B cell (primary cell): ENCODE data around the gene UBQLN4.

ENCODE experiments used
- EZH2 ChIP-seq: IDR thresholded peaks from 2 replicates; pipeline ENCODE4 v1.6.1; 2012; ENCODE audit warnings: borderline replicate concordance, low read depth, mild to moderate bottlenecking, moderate library complexity, low read length; ENCODE audit not compliant: insufficient read depth, poor library complexity, severe bottlenecking
- TF ChIP-seq, protein P1 (sequence below): fragments of 200-600 bp; IDR thresholded peaks from one replicate; pipeline ENCODE4 v1.8.0; 2022; ENCODE audit warnings: antibody characterized with exemption, mild to moderate bottlenecking

- TF ChIP-seq, protein P1, sequence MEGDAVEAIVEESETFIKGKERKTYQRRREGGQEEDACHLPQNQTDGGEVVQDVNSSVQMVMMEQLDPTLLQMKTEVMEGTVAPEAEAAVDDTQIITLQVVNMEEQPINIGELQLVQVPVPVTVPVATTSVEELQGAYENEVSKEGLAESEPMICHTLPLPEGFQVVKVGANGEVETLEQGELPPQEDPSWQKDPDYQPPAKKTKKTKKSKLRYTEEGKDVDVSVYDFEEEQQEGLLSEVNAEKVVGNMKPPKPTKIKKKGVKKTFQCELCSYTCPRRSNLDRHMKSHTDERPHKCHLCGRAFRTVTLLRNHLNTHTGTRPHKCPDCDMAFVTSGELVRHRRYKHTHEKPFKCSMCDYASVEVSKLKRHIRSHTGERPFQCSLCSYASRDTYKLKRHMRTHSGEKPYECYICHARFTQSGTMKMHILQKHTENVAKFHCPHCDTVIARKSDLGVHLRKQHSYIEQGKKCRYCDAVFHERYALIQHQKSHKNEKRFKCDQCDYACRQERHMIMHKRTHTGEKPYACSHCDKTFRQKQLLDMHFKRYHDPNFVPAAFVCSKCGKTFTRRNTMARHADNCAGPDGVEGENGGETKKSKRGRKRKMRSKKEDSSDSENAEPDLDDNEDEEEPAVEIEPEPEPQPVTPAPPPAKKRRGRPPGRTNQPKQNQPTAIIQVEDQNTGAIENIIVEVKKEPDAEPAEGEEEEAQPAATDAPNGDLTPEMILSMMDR = no peak
- TF ChIP-seq EZH2 = no peak
Measured at GRCh38 chr1:156055281-156056048, 1.9 kb upstream of the UBQLN4 start.
